ENCODE measurements around the gene EZR. TPM values are rescaled to one million over a fixed set of nuclear protein-coding genes. Genes with fewer than 3 reads are reported as not detected.

Gene EZR
- total and polyA plus RNA-seq, 2 of the 13 experiments (the other 11 are each of a cell fraction or from before 2014, with no cell fraction given): 34.7 to 60.3 TPM

DNA sequence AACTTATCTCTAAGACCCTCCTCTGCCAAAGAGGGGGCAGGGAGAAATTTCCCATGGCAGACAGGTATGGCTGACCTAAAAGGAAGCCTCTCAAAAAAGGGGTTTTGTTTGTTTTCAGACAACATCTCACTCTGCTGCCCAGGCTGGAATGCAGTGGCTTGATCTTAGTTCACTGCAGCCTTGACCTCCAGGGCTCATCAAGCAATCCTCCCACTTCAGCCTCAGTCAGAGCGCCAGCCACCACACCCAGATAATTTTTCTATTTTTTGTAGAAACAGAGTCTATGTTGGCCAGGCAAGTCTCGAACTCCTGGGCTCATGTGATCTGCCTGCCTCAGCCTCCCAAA is 3.8 kb downstream of the EZR start (continued):
- TF ChIP-seq, protein P1, sequence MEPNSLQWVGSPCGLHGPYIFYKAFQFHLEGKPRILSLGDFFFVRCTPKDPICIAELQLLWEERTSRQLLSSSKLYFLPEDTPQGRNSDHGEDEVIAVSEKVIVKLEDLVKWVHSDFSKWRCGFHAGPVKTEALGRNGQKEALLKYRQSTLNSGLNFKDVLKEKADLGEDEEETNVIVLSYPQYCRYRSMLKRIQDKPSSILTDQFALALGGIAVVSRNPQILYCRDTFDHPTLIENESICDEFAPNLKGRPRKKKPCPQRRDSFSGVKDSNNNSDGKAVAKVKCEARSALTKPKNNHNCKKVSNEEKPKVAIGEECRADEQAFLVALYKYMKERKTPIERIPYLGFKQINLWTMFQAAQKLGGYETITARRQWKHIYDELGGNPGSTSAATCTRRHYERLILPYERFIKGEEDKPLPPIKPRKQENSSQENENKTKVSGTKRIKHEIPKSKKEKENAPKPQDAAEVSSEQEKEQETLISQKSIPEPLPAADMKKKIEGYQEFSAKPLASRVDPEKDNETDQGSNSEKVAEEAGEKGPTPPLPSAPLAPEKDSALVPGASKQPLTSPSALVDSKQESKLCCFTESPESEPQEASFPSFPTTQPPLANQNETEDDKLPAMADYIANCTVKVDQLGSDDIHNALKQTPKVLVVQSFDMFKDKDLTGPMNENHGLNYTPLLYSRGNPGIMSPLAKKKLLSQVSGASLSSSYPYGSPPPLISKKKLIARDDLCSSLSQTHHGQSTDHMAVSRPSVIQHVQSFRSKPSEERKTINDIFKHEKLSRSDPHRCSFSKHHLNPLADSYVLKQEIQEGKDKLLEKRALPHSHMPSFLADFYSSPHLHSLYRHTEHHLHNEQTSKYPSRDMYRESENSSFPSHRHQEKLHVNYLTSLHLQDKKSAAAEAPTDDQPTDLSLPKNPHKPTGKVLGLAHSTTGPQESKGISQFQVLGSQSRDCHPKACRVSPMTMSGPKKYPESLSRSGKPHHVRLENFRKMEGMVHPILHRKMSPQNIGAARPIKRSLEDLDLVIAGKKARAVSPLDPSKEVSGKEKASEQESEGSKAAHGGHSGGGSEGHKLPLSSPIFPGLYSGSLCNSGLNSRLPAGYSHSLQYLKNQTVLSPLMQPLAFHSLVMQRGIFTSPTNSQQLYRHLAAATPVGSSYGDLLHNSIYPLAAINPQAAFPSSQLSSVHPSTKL (CRISPR knock-in tag; IDR thresholded peaks at IDR 0.05): peak; percentile 88
- TF ChIP-seq, protein P2, sequence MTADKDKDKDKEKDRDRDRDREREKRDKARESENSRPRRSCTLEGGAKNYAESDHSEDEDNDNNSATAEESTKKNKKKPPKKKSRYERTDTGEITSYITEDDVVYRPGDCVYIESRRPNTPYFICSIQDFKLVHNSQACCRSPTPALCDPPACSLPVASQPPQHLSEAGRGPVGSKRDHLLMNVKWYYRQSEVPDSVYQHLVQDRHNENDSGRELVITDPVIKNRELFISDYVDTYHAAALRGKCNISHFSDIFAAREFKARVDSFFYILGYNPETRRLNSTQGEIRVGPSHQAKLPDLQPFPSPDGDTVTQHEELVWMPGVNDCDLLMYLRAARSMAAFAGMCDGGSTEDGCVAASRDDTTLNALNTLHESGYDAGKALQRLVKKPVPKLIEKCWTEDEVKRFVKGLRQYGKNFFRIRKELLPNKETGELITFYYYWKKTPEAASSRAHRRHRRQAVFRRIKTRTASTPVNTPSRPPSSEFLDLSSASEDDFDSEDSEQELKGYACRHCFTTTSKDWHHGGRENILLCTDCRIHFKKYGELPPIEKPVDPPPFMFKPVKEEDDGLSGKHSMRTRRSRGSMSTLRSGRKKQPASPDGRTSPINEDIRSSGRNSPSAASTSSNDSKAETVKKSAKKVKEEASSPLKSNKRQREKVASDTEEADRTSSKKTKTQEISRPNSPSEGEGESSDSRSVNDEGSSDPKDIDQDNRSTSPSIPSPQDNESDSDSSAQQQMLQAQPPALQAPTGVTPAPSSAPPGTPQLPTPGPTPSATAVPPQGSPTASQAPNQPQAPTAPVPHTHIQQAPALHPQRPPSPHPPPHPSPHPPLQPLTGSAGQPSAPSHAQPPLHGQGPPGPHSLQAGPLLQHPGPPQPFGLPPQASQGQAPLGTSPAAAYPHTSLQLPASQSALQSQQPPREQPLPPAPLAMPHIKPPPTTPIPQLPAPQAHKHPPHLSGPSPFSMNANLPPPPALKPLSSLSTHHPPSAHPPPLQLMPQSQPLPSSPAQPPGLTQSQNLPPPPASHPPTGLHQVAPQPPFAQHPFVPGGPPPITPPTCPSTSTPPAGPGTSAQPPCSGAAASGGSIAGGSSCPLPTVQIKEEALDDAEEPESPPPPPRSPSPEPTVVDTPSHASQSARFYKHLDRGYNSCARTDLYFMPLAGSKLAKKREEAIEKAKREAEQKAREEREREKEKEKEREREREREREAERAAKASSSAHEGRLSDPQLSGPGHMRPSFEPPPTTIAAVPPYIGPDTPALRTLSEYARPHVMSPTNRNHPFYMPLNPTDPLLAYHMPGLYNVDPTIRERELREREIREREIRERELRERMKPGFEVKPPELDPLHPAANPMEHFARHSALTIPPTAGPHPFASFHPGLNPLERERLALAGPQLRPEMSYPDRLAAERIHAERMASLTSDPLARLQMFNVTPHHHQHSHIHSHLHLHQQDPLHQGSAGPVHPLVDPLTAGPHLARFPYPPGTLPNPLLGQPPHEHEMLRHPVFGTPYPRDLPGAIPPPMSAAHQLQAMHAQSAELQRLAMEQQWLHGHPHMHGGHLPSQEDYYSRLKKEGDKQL (CRISPR knock-in tag; IDR thresholded peaks at IDR 0.05; ENCODE audit: low read depth): peak; percentile 70; the same call in 1 of the 2 replicates
- TF ChIP-seq, protein P3, sequence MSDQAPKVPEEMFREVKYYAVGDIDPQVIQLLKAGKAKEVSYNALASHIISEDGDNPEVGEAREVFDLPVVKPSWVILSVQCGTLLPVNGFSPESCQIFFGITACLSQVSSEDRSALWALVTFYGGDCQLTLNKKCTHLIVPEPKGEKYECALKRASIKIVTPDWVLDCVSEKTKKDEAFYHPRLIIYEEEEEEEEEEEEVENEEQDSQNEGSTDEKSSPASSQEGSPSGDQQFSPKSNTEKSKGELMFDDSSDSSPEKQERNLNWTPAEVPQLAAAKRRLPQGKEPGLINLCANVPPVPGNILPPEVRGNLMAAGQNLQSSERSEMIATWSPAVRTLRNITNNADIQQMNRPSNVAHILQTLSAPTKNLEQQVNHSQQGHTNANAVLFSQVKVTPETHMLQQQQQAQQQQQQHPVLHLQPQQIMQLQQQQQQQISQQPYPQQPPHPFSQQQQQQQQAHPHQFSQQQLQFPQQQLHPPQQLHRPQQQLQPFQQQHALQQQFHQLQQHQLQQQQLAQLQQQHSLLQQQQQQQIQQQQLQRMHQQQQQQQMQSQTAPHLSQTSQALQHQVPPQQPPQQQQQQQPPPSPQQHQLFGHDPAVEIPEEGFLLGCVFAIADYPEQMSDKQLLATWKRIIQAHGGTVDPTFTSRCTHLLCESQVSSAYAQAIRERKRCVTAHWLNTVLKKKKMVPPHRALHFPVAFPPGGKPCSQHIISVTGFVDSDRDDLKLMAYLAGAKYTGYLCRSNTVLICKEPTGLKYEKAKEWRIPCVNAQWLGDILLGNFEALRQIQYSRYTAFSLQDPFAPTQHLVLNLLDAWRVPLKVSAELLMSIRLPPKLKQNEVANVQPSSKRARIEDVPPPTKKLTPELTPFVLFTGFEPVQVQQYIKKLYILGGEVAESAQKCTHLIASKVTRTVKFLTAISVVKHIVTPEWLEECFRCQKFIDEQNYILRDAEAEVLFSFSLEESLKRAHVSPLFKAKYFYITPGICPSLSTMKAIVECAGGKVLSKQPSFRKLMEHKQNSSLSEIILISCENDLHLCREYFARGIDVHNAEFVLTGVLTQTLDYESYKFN (CRISPR knock-in tag; conservative IDR thresholded peaks at IDR 0.05): peak; percentile 72
- TF ChIP-seq ZNF460 (CRISPR knock-in tag; IDR thresholded peaks at IDR 0.05; ENCODE audit: borderline replicate concordance) (no peak; the same call in 1 of the 2 replicates), ZNF10 (CRISPR knock-in tag; IDR thresholded peaks at IDR 0.05; ENCODE audit: borderline replicate concordance, low read depth) (no peak), NPAS2 (CRISPR knock-in tag; IDR thresholded peaks at IDR 0.05; ENCODE audit: borderline replicate concordance) (no peak), ZNF598 (CRISPR knock-in tag; IDR thresholded peaks at IDR 0.05; ENCODE audit: borderline replicate concordance) (no peak), SETDB1 (CRISPR knock-in tag; IDR thresholded peaks at IDR 0.05; ENCODE audit: borderline replicate concordance) (no peak), SAP130 (CRISPR knock-in tag; IDR thresholded peaks at IDR 0.05; ENCODE audit: low read depth) (peak; percentile 66), PRMT3 (CRISPR knock-in tag; IDR thresholded peaks at IDR 0.05; ENCODE audit: borderline replicate concordance, low read depth) (no peak)
- TF ChIP-seq, protein P4, sequence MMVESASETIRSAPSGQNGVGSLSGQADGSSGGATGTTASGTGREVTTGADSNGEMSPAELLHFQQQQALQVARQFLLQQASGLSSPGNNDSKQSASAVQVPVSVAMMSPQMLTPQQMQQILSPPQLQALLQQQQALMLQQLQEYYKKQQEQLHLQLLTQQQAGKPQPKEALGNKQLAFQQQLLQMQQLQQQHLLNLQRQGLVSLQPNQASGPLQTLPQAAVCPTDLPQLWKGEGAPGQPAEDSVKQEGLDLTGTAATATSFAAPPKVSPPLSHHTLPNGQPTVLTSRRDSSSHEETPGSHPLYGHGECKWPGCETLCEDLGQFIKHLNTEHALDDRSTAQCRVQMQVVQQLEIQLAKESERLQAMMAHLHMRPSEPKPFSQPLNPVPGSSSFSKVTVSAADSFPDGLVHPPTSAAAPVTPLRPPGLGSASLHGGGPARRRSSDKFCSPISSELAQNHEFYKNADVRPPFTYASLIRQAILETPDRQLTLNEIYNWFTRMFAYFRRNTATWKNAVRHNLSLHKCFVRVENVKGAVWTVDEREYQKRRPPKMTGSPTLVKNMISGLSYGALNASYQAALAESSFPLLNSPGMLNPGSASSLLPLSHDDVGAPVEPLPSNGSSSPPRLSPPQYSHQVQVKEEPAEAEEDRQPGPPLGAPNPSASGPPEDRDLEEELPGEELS (CRISPR knock-in tag; IDR thresholded peaks at IDR 0.05): peak; percentile 85
